HG02642 (cell line): ENCODE measurements around the gene PROB1.
"Not testable (repeated sequence)": the region's sequence is repeated elsewhere in the genome, so short reads cannot be mapped to it uniquely, and the experiment has no call there.

ENCODE experiments used
- ATAC-seq: cut with Tn5 transposase; IDR thresholded peaks from one replicate; pipeline ENCODE4 v1.9.1; 2021; ENCODE audit warnings: mild to moderate bottlenecking; ENCODE audit not compliant: unreplicated experiment, poor library complexity

The PROB1 gene

GRCh38 chr5:139395844-139396640, 1.1 kb upstream of the PROB1 start:
- ATAC-seq = no peak

DNA sequence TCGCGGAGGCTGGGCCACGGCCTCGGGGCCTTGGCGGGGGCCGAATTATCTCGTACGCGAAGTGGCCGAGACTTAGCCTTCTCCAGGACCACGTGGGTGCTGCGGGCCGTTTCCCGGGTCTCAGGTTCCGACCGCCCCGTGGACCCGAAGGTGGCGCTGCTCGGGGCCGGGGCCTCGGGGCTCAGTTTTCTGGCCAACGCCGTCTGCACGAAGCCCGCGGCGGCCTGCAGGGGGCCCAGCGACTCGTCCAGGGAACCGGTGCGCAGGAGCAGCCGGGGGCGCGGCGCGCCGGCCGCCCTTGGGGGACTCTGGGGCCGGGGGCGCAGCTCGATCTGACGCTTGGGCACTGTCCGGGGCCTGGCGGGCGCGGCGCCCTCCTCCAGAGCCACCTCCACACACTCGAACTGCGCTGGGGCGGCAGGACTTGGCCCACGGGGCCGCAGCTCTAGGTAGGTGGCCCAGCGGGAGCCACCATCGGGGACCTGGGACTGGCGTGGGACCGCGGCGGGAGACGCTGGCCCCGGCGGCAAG, 716 bp downstream of the PROB1 start:
- ATAC-seq = no peak

DNA sequence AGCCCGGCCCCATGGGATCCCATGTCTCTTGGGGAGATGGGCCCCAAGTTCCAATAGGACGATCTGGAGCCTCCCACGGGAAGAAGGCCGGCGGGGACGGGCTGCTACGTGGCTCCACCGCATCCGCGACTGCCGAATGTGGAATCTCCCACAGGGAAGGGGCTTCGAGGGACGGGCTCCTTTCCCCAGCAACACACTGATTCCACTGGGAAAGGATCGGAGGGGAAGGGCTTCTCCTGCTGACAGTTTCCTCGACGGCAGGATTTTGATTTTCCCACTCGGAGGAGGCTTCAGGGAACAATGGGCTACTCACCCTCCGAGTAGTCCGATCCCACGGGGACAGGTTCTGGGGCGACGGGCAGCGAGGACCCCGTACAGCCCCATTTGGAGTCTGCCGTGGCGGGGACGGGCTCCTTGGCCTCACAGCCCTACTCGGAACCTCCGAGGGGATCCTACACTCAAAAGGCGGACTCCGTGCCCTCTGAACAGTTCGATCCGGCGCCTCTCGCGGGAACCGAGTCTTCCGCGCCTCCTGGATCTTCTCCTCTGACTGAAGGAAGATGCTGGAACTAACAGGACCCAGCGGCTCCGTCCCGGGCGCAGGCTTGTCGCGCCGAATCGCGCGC, 1.3 kb downstream of the PROB1 start:
- ATAC-seq = no peak

DNA sequence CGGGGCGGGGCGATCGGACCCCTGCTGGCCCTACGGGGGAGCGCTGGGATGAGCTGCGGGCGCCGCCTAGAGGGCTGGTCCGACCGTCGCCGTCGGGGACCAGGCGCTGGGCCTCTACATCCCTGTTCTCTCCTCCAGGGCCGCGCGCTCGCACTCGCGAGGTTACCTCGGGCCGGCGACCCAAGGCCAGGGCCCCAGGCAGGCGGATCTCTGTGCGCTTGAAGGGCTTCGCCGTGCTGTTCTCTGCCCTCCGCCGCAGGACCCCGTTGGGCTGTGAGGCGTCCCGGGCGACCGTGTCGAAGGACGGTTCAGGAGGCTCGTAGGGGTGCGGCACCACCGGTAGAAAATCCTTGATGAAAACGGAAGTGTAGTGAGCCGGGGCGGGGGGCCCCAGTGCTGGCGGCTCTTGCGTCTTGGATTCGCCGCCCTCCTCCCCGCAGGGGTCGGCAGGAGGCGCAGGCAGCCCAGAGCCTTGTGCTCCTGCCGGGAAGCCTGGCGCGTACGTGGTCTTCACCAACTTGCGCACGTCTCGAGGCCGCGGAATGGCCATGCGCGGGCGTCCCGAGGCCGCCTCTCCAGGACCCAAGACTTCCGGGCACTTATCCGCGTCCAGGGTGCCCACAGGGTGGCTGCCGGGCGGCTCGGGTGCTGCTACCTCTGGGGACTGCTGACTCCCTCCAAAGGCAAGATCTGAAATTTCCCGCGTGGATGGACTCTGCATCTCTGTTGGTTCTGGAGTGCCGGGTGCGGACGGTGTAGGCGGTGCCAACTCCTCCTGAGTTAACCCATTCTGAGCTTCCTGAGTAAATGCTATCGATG, 2.0 kb downstream of the PROB1 start:
- peak; percentile 52 for ATAC-seq

GRCh38 chr5:139392324-139392677, 2.6 kb downstream of the PROB1 start:
- no peak for ATAC-seq

DNA sequence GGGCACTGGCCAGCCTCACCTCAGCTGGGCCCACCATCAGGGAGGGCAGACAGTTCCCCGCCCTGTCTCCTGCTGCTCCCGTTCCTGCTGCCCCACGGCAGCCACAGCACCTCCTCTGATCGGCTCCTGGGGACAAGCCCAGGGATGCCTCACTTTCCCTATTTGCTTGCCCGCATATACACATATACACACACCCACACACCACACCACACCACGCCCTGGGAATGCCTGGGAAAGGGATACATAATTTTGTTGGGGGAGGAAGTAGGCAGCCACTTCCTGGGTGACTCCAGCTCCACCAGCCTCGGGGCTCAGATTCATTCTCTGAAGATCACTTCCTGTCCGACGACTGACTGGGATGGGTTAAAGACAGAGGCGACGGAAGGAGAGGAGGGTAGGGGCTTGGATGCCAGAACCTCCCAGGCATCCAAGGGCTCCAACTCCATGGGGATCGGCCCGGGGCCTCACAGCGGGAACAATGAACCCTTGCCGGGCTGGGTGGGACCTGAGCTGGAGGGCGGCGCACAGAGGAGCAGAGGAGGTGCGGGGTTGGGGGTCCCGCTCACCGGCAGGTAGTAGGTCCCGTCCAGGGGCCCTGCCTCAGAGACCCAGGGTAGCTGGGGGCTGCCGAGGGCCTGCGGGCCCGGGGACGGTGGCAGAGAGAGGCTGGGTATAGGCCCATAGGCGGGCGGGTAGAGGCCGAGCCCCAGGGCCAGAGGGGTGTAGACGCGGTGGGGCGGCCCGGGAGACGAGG, 3.2 kb downstream of the PROB1 start:
- ATAC-seq = peak; percentile 0

- ATAC-seq = no peak
Observed at GRCh38 chr5:139390639-139391569, 4.0 kb downstream of the PROB1 start.

DNA sequence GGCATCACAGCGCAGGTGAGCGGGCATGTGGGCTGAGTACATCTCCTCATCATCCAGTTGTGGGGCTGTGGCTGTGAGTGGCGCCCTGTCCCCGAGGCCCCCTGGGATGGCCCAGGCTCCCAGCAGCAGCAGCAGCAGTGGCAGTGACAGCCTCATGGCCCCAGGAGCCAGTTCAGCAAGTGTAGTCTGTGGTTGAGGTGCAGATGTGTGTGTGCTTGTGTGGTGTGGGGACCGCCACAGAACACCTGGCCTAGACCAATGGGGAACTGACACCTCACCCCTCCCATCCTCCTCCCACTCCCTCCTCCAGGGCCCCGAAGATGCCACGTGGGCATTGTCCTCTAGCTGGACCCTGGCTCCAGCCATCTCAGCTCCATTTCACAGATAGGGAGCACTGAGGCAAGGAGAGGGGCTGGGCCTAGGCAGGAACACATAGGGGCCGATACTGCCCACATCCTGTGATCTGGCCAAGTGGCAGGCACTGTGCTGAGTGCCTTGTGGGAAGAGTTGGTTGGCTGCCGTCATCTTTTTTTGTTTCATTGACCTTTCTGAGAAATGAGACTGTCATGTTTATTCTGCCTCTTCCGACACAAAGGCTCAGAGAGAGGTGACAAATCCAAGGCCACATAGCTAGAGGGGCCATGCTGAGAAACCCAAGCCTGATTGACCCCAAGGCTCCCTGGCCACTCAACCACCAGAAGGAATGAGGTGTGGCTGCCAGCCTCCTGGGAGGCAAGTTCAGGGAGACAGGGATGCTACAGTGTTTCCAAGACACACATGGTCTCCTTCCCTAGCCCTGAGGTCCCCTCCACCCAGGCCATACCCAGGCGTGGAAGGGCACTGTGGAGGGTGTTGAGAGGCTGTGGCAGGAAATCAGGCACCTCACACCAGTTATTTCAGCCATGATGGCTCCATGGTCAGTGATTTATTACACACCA, 4.9 kb downstream of the PROB1 start, which contains the start of gene MZB1:
TSS of gene MZB1 (minus strand) at position 213 of the 938 bp plus-strand sequence. CDS start at position 156, 57 bp downstream.
- ATAC-seq = peak; percentile 43

- ATAC-seq = no peak
Observed at GRCh38 chr5:139388198-139388821, 6.6 kb downstream of the PROB1 start.

GRCh38 chr5:139387611-139388197, 7.2 kb downstream of the PROB1 start:
- ATAC-seq = no peak

GRCh38 chr5:139386956-139387355, 7.9 kb downstream of the PROB1 start:
- not testable (repeated sequence) for ATAC-seq

GRCh38 chr5:139386050-139386438, 8.9 kb downstream of the PROB1 start:
- ATAC-seq = no peak

- no peak for ATAC-seq
Observed at GRCh38 chr5:139385061-139386049, 9.5 kb downstream of the PROB1 start.

DNA sequence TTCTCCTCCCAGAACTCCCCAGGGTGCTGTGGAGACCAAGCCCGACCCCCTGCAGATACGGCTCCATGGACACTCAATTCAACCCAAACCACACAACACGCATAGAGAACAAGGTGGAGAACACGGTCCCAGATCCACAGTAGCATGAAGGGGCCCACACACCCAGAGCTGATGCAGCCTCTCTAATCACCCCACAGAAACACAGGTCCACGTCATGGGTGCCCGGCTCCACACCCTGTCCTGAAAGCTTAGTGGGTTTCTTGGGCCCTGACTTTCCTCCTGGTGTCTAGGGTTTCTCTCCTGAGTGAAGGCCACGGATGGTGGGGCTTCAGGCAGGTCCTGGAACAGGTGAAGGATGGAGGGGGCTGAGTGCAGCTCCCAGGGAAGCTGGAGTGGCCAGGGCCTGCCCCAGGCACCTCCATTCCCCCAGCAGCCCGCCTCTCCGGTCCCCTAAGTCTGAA, 10.3 kb downstream of the PROB1 start:
- no peak for ATAC-seq

DNA sequence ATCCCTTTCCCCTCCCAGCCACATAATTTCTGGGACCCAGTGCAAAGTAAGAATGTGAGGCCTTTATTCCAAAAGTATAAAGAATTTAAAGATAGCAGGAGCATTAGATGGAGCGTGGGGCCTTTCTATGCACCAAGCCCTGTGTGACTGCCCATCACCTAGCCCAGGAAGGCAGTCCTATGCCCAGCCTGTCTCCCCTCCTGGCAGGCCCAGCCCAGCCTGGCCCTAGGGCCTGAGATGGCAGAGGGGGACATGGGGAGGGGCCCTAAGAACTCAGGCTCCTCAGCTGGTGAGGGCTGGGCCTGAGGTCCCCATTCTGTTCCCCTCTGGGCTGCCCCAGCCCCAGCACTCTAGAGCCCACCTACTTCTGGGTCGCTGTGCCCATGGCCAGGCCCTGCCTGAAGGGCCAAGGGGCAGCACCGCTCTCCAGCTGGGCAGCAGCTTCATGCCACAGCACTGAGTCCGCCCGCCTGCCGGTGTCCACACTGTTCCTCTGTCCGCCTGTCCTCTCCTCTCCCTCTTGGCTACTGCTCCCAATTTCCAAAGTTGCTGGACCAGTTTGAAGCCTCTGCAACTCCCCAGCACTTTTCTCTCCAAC, 10.8 kb downstream of the PROB1 start:
- no peak for ATAC-seq
